Measurements from ENCODE around the gene SMIM11.
"Not testable (repeated sequence)": the region's sequence is repeated elsewhere in the genome, so short reads cannot be mapped to it uniquely, and the experiment has no call there.

Gene SMIM11

GRCh38 chr21:34355570-34355969 lies 19.7 kb upstream of the SMIM11 start:
- DNase-seq (ENCODE audit: low read depth), result no peak

- DNase-seq (ENCODE audit: low read depth), result no peak
Observed at GRCh38 chr21:34357889-34358288, 17.4 kb upstream of the SMIM11 start.

- DNase-seq (ENCODE audit: low read depth), result no peak
Observed at GRCh38 chr21:34358866-34359265, 16.4 kb upstream of the SMIM11 start.

- DNase-seq (ENCODE audit: low read depth), result no peak
Observed at GRCh38 chr21:34360488-34361241, 14.6 kb upstream of the SMIM11 start.

- DNase-seq (ENCODE audit: low read depth), result no peak
Observed at GRCh38 chr21:34362136-34362444, 13.2 kb upstream of the SMIM11 start.

GRCh38 chr21:34362670-34363069 lies 12.6 kb upstream of the SMIM11 start:
- no peak for DNase-seq (ENCODE audit: low read depth)

- no peak for DNase-seq (ENCODE audit: low read depth)
Observed at GRCh38 chr21:34363733-34364132, 11.6 kb upstream of the SMIM11 start, which contains the start of gene KCNE2. Gene KCNE2, plus strand, starts transcription at chr21:34364006. Its CDS starts 6,473 bp downstream, at chr21:34370479.

- peak; percentile 35 for DNase-seq (ENCODE audit: low read depth)
Observed at GRCh38 chr21:34364921-34365320, 10.4 kb upstream of the SMIM11 start.

GRCh38 chr21:34365809-34366208 lies 9.5 kb upstream of the SMIM11 start:
- DNase-seq (ENCODE audit: low read depth), result no peak

- DNase-seq (ENCODE audit: low read depth), result peak; percentile 93
Observed at GRCh38 chr21:34367320-34367935, 7.9 kb upstream of the SMIM11 start.

GRCh38 chr21:34369741-34370140 lies 5.6 kb upstream of the SMIM11 start:
- DNase-seq (ENCODE audit: low read depth), result no peak

- no peak for DNase-seq (ENCODE audit: low read depth)
Observed at GRCh38 chr21:34372321-34372720, 3.0 kb upstream of the SMIM11 start.

GRCh38 chr21:34374462-34374861 lies 845 bp upstream of the SMIM11 start:
- not testable (repeated sequence) for DNase-seq (ENCODE audit: low read depth)

GRCh38 chr21:34375619-34375972 lies 289 bp downstream of the SMIM11 start:
- DNase-seq (ENCODE audit: low read depth), result not testable (repeated sequence)

GRCh38 chr21:34383138-34383537 lies 7.8 kb downstream of the SMIM11 start:
- DNase-seq (ENCODE audit: low read depth), result not testable (repeated sequence)

GRCh38 chr21:34383724-34384415 lies 8.6 kb downstream of the SMIM11 start:
- not testable (repeated sequence) for DNase-seq (ENCODE audit: low read depth)

GRCh38 chr21:34400522-34400921 lies 25.2 kb downstream of the SMIM11 start:
- not testable (repeated sequence) for DNase-seq (ENCODE audit: low read depth)

GRCh38 chr21:34404742-34405141 lies 29.4 kb downstream of the SMIM11 start:
- DNase-seq (ENCODE audit: low read depth), result not testable (repeated sequence)

- DNase-seq (ENCODE audit: low read depth), result not testable (repeated sequence)
Observed at GRCh38 chr21:34405686-34406085, 30.4 kb downstream of the SMIM11 start.

GRCh38 chr21:34406102-34406501 lies 30.8 kb downstream of the SMIM11 start:
- DNase-seq (ENCODE audit: low read depth), result not testable (repeated sequence)

GRCh38 chr21:34406676-34407075 lies 31.4 kb downstream of the SMIM11 start:
- not testable (repeated sequence) for DNase-seq (ENCODE audit: low read depth)

GRCh38 chr21:34407294-34407693 lies 32.0 kb downstream of the SMIM11 start:
- not testable (repeated sequence) for DNase-seq (ENCODE audit: low read depth)

- not testable (repeated sequence) for DNase-seq (ENCODE audit: low read depth)
Observed at GRCh38 chr21:34417448-34418077, 42.3 kb downstream of the SMIM11 start.
